HEK293T (cell line): Measurements from ENCODE around the gene NUBP1.
A peak's percentile ranks its signal among the peaks of the same experiment; 100 is the strongest.

Experiments used
- CTCF ChIA-PET: fragments of 350-600 bp; formaldehyde crosslinking; extraction: SDS; loops from one replicate; lab custom pipeline; 2021; ENCODE audit warnings: antibody characterized with exemption, inconsistent platforms; lab: Yijun Ruan, JAX
- POLR2A ChIA-PET: fragments of 350-600 bp; formaldehyde crosslinking; extraction: SDS; loops from one replicate; lab custom pipeline; 2020; ENCODE audit warnings: antibody characterized with exemption, inconsistent platforms; lab: Yijun Ruan, JAX
- DNase-seq: peaks from one replicate; pipeline ENCODE4 v3.0.0; 2012; ENCODE audit warnings: mixed read lengths; ENCODE audit errors: extremely low spot score
- ARNT ChIP-seq: fragments of 450-650 bp; IDR thresholded peaks from 2 replicates; pipeline ENCODE4 v1.6.1; 2017; ENCODE audit warnings: mild to moderate bottlenecking
- BHLHE40 ChIP-seq: fragments of 450-650 bp; IDR thresholded peaks from 2 replicates; pipeline ENCODE4 v1.6.1; 2016; ENCODE audit warnings: mild to moderate bottlenecking, moderate library complexity, borderline replicate concordance
- CTBP1 ChIP-seq: fragments of 450-650 bp; IDR thresholded peaks from 2 replicates; pipeline ENCODE4 v1.6.1; 2016; ENCODE audit warnings: borderline replicate concordance
- ELF4 ChIP-seq: fragments of 450-650 bp; IDR thresholded peaks from 2 replicates; pipeline ENCODE4 v1.6.1; 2017; ENCODE audit warnings: antibody characterized with exemption
- FOXA1 ChIP-seq: fragments of 450-650 bp; IDR thresholded peaks from 2 replicates; pipeline ENCODE4 v1.6.1; 2016; ENCODE audit warnings: mild to moderate bottlenecking
- FOXK2 ChIP-seq: fragments of 450-650 bp; IDR thresholded peaks from 2 replicates; pipeline ENCODE4 v1.6.1; 2016; ENCODE audit warnings: mild to moderate bottlenecking
- FOXM1 ChIP-seq: fragments of 450-650 bp; IDR thresholded peaks from 2 replicates; pipeline ENCODE4 v1.6.1; 2017; ENCODE audit warnings: mild to moderate bottlenecking, borderline replicate concordance
- HDGF ChIP-seq: fragments of 450-650 bp; IDR thresholded peaks from 2 replicates; pipeline ENCODE4 v1.6.1; 2017; ENCODE audit warnings: antibody characterized with exemption, borderline replicate concordance
- L3MBTL2 ChIP-seq: fragments of 450-650 bp; conservative IDR thresholded peaks from 2 replicates; pipeline ENCODE4 v1.6.1; 2016; ENCODE audit warnings: mild to moderate bottlenecking
- LEF1 ChIP-seq: fragments of 450-650 bp; IDR thresholded peaks from 2 replicates; pipeline ENCODE4 v1.6.1; 2017; ENCODE audit warnings: mild to moderate bottlenecking, borderline replicate concordance
- NFRKB ChIP-seq: fragments of 450-650 bp; IDR thresholded peaks from 2 replicates; pipeline ENCODE4 v1.6.1; 2016; ENCODE audit warnings: mild to moderate bottlenecking, moderate library complexity
- SP1 ChIP-seq: fragments of 450-650 bp; IDR thresholded peaks from 2 replicates; pipeline ENCODE4 v1.6.1; 2017
- SUZ12 ChIP-seq: fragments of 450-650 bp; IDR thresholded peaks from 2 replicates; pipeline ENCODE4 v1.6.1; 2016; ENCODE audit warnings: mild to moderate bottlenecking
- TARDBP ChIP-seq: fragments of 450-650 bp; IDR thresholded peaks from 2 replicates; pipeline ENCODE4 v1.6.1; 2016
- ZNF384 ChIP-seq: fragments of 450-650 bp; IDR thresholded peaks from 2 replicates; pipeline ENCODE4 v1.6.1; 2016
- TF ChIP-seq, protein P1 (sequence below): fragments of 450-650 bp; IDR thresholded peaks from 2 replicates; pipeline ENCODE4 v1.6.1; 2016

NUBP1 gene

DNA sequence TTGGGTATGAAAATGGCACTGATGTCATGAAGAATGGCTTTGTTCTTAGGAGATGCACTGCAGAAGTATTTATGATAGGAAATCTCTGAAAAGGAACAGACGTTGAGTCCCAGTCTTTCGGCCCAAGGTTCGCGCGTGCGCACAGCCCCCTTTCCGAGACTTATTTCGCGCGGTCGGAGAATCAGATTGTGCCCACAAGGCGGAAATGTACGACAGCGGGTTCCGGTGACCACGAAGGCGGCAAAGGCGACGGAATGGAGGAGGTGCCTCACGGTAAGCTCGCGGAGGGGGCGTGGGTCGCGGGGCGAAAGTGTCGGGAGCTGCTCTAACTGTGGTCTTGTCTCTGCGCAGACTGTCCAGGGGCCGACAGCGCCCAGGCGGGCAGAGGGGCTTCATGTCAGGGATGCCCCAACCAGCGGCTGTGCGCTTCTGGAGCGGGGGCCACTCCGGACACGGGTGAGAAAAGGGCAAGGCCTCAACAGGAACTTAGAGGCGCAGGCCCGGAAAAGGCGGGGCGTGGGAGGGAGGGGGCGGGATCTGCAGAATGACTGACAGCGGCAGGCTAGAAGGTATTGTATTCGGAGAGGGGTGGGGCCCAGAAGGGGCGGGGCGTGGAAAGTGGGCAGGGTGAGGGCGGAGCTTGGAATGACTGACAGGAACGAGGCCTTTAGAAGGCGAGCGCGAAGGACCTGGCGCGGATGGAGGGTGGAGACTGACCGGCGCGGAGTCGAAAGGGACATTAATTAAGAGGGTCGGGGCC lies at the start of gene NUBP1:
Gene NUBP1, plus strand, starts transcription at position 233 of the 760 bp plus-strand sequence. Its CDS starts 22 bp downstream, at position 255.
- ChIA-PET CTCF (interaction anchor here (0.7 to 1.2 kb wide), 4 partner anchors 61 to 220 kb away, joined by 3 to 5 read pairs (median 4); no protein-coding TSS in a partner anchor), POLR2A (interaction anchor here (0.6 to 1.4 kb wide), 15 partner anchors 9 to 437 kb away, joined by 3 to 6 read pairs (median 4); partner anchors contain the start of genes DEXI and EMP2)
- DNase-seq: peak; percentile 96
- peak; percentile 75 for TF ChIP-seq ELF4
- TF ChIP-seq, protein P1, sequence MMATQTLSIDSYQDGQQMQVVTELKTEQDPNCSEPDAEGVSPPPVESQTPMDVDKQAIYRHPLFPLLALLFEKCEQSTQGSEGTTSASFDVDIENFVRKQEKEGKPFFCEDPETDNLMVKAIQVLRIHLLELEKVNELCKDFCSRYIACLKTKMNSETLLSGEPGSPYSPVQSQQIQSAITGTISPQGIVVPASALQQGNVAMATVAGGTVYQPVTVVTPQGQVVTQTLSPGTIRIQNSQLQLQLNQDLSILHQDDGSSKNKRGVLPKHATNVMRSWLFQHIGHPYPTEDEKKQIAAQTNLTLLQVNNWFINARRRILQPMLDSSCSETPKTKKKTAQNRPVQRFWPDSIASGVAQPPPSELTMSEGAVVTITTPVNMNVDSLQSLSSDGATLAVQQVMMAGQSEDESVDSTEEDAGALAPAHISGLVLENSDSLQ: peak; percentile 98
- peak; percentile 95 for TF ChIP-seq L3MBTL2
- no peak for TF ChIP-seq SP1
- no peak for TF ChIP-seq BHLHE40
- TF ChIP-seq TARDBP: 0 out of 2 replicates have a peak, but pooled peaks have one; percentile 45
- no peak for TF ChIP-seq ZNF384

DNA sequence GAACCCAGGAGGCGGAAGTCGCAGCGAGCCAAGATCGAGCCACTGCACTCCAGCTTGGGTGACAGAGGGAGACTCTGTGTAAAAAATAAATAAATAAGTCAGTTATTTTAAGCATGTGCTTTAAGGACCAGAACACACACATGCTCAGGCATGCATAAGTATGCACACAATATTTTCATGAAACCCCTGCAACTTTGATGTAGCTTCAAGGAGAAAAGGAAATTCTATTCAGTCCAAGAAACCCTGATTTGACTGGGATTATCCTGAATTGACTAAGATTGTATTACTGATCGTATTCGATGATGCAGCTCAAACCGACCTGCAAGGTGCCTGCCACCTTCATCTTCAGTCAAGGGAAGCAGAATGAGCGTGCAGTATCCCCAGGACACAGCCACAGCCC lies 49.8 kb upstream of the NUBP1 start:
- ChIA-PET POLR2A (no interaction called here), CTCF (interaction anchor here (0.5 kb wide), 1 partner anchor 54 kb away, joined by 3 read pairs; no protein-coding TSS in a partner anchor)
- no peak for DNase-seq
- TF ChIP-seq ELF4 (no peak), ZNF384 (no peak), NFRKB (no peak), SP1 (no peak), L3MBTL2 (no peak), FOXM1 (no peak), ARNT (no peak), FOXK2 (no peak), HDGF (no peak), TARDBP (no peak), BHLHE40 (no peak), LEF1 (no peak), SUZ12 (no peak), FOXA1 (no peak), CTBP1 (no peak)
- TF ChIP-seq, protein P1: no peak

DNA sequence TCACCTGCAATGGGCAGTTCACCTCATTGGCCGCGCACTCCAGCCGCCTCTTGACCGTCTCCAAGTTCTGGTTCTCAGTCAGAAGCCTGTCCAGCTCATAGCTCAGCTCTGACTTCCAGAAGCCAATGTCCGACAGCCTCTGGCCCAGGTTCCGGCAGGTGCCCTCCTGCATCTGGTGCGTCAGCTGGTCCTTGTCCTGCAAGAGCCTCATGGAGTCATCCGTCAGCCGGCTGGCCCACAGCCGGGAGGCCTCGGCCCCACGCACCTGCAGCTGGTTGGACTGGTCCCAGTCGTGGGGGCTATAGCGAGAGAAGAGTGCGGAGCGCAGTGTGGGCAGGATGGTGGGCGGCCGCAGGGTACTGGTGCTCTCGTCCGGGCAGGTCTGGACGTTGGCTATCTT lies 49.3 kb upstream of the NUBP1 start:
- CTCF ChIA-PET: no interaction called here
- POLR2A ChIA-PET: no interaction called here
- no peak for DNase-seq
- TF ChIP-seq ARNT (no peak), FOXK2 (no peak), ZNF384 (no peak), ELF4 (no peak), LEF1 (no peak), NFRKB (no peak), FOXM1 (no peak), BHLHE40 (no peak), SUZ12 (no peak), HDGF (no peak), SP1 (no peak), CTBP1 (no peak), TARDBP (no peak)
- TF ChIP-seq, protein P1: no peak

DNA sequence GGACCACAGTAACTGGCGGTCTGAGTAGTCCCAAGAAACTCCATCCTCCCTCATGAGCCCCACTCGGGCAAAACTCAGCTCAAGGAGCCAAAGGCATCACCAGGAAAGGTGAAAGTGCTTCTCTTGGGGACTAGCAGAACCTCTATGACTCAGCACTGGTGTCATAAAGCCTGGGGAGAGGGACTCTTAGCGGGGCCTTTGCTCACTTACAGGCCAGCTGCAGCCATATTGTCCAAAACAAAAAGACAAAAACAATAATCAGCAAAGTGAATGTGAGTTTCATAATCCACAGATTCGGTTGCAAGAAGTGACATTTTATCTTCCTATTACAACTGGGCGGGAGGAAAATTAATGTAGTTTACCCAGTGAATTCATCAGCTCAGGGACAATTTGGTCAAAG lies 48.8 kb upstream of the NUBP1 start, which contains the start of gene TEKT5:
Gene TEKT5, minus strand, starts transcription at position 101 of the 400 bp plus-strand sequence. Its CDS starts 57 bp downstream, at position 44.
- TF ChIP-seq SP1 (no peak), BHLHE40 (no peak), FOXK2 (no peak), ZNF384 (no peak), HDGF (no peak)
- DNase-seq: no peak
- POLR2A ChIA-PET: no interaction called here

DNA sequence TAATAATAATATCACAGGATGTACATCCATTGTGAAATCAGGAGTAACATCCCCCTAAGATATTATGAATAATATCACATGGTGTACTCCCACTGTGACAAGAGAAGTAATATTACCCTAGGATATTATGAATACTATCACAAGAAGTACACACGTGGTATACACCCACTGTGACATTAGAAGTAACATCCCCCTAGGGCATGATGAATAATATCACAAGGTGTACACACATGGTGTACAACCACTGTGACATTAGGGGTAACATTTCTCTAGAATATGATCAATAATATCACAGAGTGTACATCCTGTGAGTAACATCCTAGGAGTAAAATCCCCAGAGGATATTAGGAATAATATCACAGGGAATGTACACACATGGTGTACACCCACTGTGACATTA lies 43.9 kb upstream of the NUBP1 start:
- ChIA-PET POLR2A (no interaction called here), CTCF (no interaction called here)
- TF ChIP-seq ELF4 (no peak), TARDBP (no peak), FOXA1 (no peak), L3MBTL2 (no peak), BHLHE40 (no peak), NFRKB (no peak), FOXM1 (no peak), ZNF384 (no peak), CTBP1 (no peak)
- no peak for DNase-seq

More for the DNA sequence above, 48.8 kb upstream of the NUBP1 start, which contains the start of gene TEKT5:
- CTCF ChIA-PET: interaction anchor here (0.6 to 0.8 kb wide), 2 partner anchors 173 to 1440 kb away, joined by 3 read pairs; no protein-coding TSS in a partner anchor

DNA sequence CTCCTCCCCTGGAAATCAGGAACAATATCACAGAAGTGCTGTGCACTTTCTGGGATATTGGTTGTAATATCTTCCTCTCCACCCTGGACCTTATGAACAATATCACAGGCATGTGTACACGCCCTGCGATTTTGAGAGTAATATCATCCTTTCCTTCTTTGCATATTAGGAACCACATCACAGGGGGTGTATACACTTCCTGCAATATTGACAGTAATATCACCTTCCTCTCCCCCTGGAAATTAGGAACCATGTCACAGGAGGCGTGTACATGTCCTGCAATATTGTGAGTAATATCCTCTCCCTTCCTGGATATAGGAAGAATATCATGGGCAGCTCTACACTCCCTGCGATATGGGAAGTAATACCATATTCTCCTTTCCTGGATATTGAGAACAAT lies 34.7 kb upstream of the NUBP1 start:
- DNase-seq: no peak
- ChIA-PET POLR2A (no interaction called here), CTCF (no interaction called here)
- no peak for TF ChIP-seq BHLHE40
- TF ChIP-seq SUZ12: no peak
- no peak for TF ChIP-seq CTBP1
- TF ChIP-seq ELF4: no peak
- TF ChIP-seq HDGF: no peak
- no peak for TF ChIP-seq ZNF384
- TF ChIP-seq NFRKB: no peak
- no peak for TF ChIP-seq FOXA1
- TF ChIP-seq FOXK2: no peak
- TF ChIP-seq, protein P1: no peak
- TF ChIP-seq ARNT: no peak
- TF ChIP-seq TARDBP: no peak
- no peak for TF ChIP-seq L3MBTL2
- no peak for TF ChIP-seq FOXM1
- TF ChIP-seq LEF1: no peak
